Esophagus squamous epithelium (tissue), 4 donors: ENCODE results near the gene TUBG1.

Experiments used
- CTCF ChIP-seq, 6 experiments: fragments of 450-650 bp in 4 of 6; fragments of 200-600 bp in 2 of 6; sonication (generic) in 2 of 6; IDR thresholded peaks; one replicate each; pipeline ENCODE4 v1.5.1; 2016 to 2019; ENCODE audit warnings: antibody characterized with exemption in 6 of 6, mild to moderate bottlenecking in 4 of 6, moderate library complexity in 4 of 6
- POLR2A ChIP-seq, 4 donors: fragments of 450-650 bp; IDR thresholded peaks; one replicate each; pipeline ENCODE4 v1.6.1; 2017; ENCODE audit warnings: antibody characterized with exemption in 4 of 4, mild to moderate bottlenecking in 4 of 4, moderate library complexity in 3 of 4

- TF ChIP-seq CTCF (IDR thresholded peaks at IDR 0.05) (no peak), POLR2A (IDR thresholded peaks at IDR 0.05) (no peak)
These were observed 35.0 kb upstream of the TUBG1 start for GRCh38 chr17:42574463-42574862.
